GM12874 (cell line): Measurements from ENCODE around the gene HAT1.

Experiments
- CTCF ChIP-seq: IDR thresholded peaks from 2 replicates; pipeline ENCODE4 v1.5.1; 2011; ENCODE audit warnings: low read depth, mild to moderate bottlenecking, control low read depth, low read length, moderate library complexity; ENCODE audit not compliant: insufficient read depth

The HAT1 gene

GRCh38 chr2:171964308-171964707 is 42.0 kb downstream of the HAT1 start:
- TF ChIP-seq CTCF, result no peak

- TF ChIP-seq CTCF, result no peak
These were observed 43.0 kb downstream of the HAT1 start for GRCh38 chr2:171965238-171965637.

- TF ChIP-seq CTCF, result no peak
These were observed 43.4 kb downstream of the HAT1 start for GRCh38 chr2:171965661-171966060.

DNA sequence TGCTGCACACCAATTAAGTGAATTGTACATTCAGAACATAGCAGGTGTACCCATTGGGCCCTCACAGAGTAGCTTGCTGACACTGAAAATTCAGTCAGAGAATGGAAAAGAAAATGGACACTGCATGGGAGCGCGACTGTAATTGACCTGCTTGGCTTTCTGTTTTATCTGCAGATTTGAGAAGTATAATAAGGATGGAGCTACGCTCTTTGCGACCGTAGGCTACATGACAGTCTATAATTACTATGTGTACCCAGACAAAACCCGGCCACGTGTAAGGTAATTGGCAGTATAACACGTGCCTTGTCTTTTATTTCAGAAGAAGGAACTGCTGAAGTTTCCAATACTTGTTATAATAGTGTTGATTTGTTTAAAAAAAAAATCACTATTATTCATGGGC is 44.0 kb downstream of the HAT1 start:
- no peak for TF ChIP-seq CTCF

DNA sequence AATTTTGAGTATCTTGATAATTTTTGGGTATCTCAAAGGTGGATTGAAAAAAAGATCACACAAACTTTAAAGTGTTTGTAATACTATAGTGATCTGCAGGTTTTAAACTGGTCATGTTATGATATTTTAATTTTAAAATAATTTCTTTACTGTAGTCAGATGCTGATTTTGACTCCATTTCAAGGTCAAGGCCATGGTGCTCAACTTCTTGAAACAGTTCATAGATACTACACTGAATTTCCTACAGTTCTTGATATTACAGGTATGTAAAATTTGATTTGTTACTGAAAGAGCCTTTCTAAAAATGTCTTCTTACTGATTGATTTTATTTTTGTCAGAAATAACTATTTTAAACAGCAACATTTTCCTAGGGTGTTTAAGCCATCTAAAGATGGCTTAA is 44.4 kb downstream of the HAT1 start:
- TF ChIP-seq CTCF, result no peak

- no peak for TF ChIP-seq CTCF
These were observed 46.2 kb downstream of the HAT1 start for GRCh38 chr2:171968509-171968908.

DNA sequence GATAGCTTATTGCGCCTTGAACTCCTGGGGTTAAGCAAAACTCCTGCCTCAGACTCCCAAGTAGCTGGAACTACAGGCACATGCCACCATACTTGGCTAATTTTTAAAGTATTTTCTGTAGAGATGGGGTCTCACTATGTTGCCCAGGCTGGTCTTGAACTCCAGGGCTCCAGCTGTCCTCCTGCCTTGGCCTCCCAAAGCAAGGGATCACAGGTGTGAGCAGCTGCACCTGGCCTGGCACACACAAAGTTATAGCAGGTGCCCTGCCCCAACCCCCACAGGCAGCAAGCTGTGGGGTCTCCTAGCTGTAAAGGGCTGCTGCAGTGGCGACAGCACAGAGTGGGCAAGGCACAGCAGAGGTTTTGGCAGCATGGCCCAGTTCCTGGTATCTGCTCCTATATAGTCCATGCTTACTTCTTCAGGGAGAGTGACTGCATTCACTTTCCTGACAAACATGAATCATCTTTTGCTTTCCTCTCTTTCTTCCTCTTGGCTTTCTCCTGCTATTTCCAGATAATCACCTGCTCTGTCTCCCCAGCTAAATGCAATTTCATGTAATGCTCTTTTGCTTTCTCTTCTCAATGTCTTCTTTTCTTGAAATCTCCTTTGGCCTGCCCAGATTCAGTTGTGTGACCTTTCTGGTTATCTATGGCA is 50.2 kb downstream of the HAT1 start:
- TF ChIP-seq CTCF, result no peak
